GM12878 (cell line): ENCODE measurements around the gene NAALADL1. TPM values are rescaled to one million over a fixed set of nuclear protein-coding genes. Genes with fewer than 3 reads are reported as not detected.
A peak's percentile ranks its signal among the peaks of the same experiment; 100 is the strongest.

ENCODE experiments used
- ATAC-seq: fragments of 200-7000 bp; cut with Tn5 transposase; 3 replicates; pipeline ENCODE4 v1.9.1; 2020; ENCODE audit warnings: mild to moderate bottlenecking, moderate library complexity
- BruUV-seq: library from RNA; stranded (reverse); fragments of 400-500 nt; replicated peaks from 2 replicates; lab custom pipeline; 2021; lab: Mats Ljungman, UMichigan
- CTCF ChIA-PET: fragments of 300-600 bp; sonication (Branson Sonifier 250); formaldehyde crosslinking; extraction: SDS; loops from one replicate; lab custom pipeline; 2021; ENCODE audit warnings: inconsistent platforms; lab: Yijun Ruan, JAX
- POLR2A ChIA-PET: fragments of 350-600 bp; formaldehyde crosslinking; extraction: SDS; loops from one replicate; lab custom pipeline; 2021; ENCODE audit warnings: inconsistent platforms; lab: Charles Lee
- RAD21 ChIA-PET: fragments of 300-600 bp; sonication (Branson Sonifier 250); formaldehyde crosslinking; loops from one replicate; lab custom pipeline; 2023; ENCODE audit warnings: antibody characterized with exemption; ENCODE audit not compliant: unreplicated experiment; lab: Charles Lee
- SMC1A ChIA-PET: fragments of 300-600 bp; sonication (Branson Sonifier 250); formaldehyde crosslinking; loops from one replicate; lab custom pipeline; 2023; ENCODE audit not compliant: unreplicated experiment, uncharacterized antibody; lab: Charles Lee
- DNase-seq: peaks from one replicate; pipeline ENCODE4 v3.0.0-alpha.2; 2011; ENCODE audit warnings: low read depth, low spot score
- FAIRE-seq: peaks from 3 replicates; lab custom pipeline; 2011; peaks lifted over from hg19 to GRCh38; lab: Jason Lieb, UNC
- H2AFZ ChIP-seq: 2 replicates; pipeline ENCODE4 v1.6.0; 2011; ENCODE audit warnings: low read depth, low read length, control low read depth; ENCODE audit not compliant: control insufficient read depth
- H3K27ac ChIP-seq: 2 replicates; pipeline ENCODE4 v1.5.1; 2011; ENCODE audit warnings: control low read depth; ENCODE audit not compliant: control insufficient read depth, insufficient read depth
- H3K27me3 ChIP-seq, 2 experiments: replicated peaks in 1 of 2; 2 replicates each; pipeline versions ENCODE4 v1.6.0 to v1.6.1; 2011; ENCODE audit warnings: low read length in 1 of 2; ENCODE audit not compliant: control insufficient read depth in 2 of 2, insufficient read depth in 2 of 2
- H3K36me3 ChIP-seq, 2 experiments: 2 replicates each; pipeline ENCODE4 v1.5.1; 2011; ENCODE audit warnings: low read length in 1 of 2; ENCODE audit not compliant: control insufficient read depth in 2 of 2, insufficient read depth in 2 of 2
- H3K4me1 ChIP-seq: 2 replicates; pipeline ENCODE4 v1.6.1; 2011; ENCODE audit warnings: mild to moderate bottlenecking, low read length, moderate library complexity, mixed read lengths; ENCODE audit not compliant: control insufficient read depth, insufficient read depth
- H3K4me2 ChIP-seq: 2 replicates; pipeline ENCODE4 v1.6.0; 2011; ENCODE audit warnings: control low read depth; ENCODE audit not compliant: control insufficient read depth, insufficient read depth
- H3K4me3 ChIP-seq: fragments of 200-600 bp; sonication (generic); 2 replicates; pipeline ENCODE4 v1.5.1; 2016
- H3K79me2 ChIP-seq: 2 replicates; pipeline ENCODE4 v1.6.0; 2011; ENCODE audit warnings: low read length; ENCODE audit not compliant: control insufficient read depth, insufficient read depth
- H3K9ac ChIP-seq: 2 replicates; pipeline ENCODE4 v1.8.0; 2011; ENCODE audit warnings: low read length, control low read depth, mixed read lengths; ENCODE audit not compliant: control insufficient read depth, insufficient read depth
- H3K9me3 ChIP-seq: replicated peaks from 3 replicates; pipeline ENCODE4 v1.5.1; 2011; ENCODE audit warnings: mild to moderate bottlenecking, low read length; ENCODE audit not compliant: control insufficient read depth, insufficient read depth
- H4K20me1 ChIP-seq: 2 replicates; pipeline ENCODE4 v1.6.0; 2011; ENCODE audit not compliant: control insufficient read depth, insufficient read depth
- ATF3 ChIP-seq: IDR thresholded peaks from 2 replicates; pipeline ENCODE4 v1.6.1; 2011; ENCODE audit warnings: low read depth, mild to moderate bottlenecking, low read length, moderate library complexity, borderline replicate concordance; ENCODE audit errors: extremely low read depth
- ATF7 ChIP-seq: fragments of 450-650 bp; IDR thresholded peaks from 2 replicates; pipeline ENCODE4 v1.6.1; 2016; ENCODE audit warnings: low read depth, mild to moderate bottlenecking
- BCLAF1 ChIP-seq: fragments of 450-650 bp; IDR thresholded peaks from 2 replicates; pipeline ENCODE4 v1.6.1; 2017; ENCODE audit warnings: antibody characterized with exemption, mild to moderate bottlenecking, moderate library complexity
- ETV6 ChIP-seq, 2 experiments: fragments of 450-650 bp in 1 of 2; IDR thresholded peaks in 1 of 2; conservative IDR thresholded peaks in 1 of 2; 2 replicates each; pipeline ENCODE4 v1.6.1; 2014; ENCODE audit warnings: antibody characterized with exemption in 1 of 2, borderline replicate concordance in 1 of 2, low read depth in 1 of 2, mild to moderate bottlenecking in 1 of 2, moderate library complexity in 1 of 2
- RELB ChIP-seq: fragments of 450-650 bp; IDR thresholded peaks from 2 replicates; pipeline ENCODE4 v1.6.1; 2017; ENCODE audit warnings: low read depth, mild to moderate bottlenecking, moderate library complexity
- SMARCA5 ChIP-seq: fragments of 450-650 bp; IDR thresholded peaks from 2 replicates; pipeline ENCODE4 v1.6.1; 2017; ENCODE audit warnings: mild to moderate bottlenecking
- TBL1XR1 ChIP-seq: IDR thresholded peaks from 2 replicates; pipeline ENCODE4 v1.6.1; 2012; ENCODE audit warnings: low read depth, low read length, improper control_type of control experiment
- ZBTB4 ChIP-seq: fragments of 450-650 bp; formaldehyde crosslinking; IDR thresholded peaks from 2 replicates; pipeline ENCODE4 v1.4.0; 2022; ENCODE audit warnings: mild to moderate bottlenecking, moderate library complexity
- ZNF687 ChIP-seq: fragments of 450-650 bp; IDR thresholded peaks from 2 replicates; pipeline ENCODE4 v1.6.1; 2017; ENCODE audit warnings: mild to moderate bottlenecking, moderate library complexity
- ZZZ3 ChIP-seq: IDR thresholded peaks from 2 replicates; pipeline ENCODE4 v1.6.1; 2011; ENCODE audit warnings: low read depth; ENCODE audit not compliant: control insufficient read depth, insufficient read length
- WGBS: methylation state at CpG from one replicate; pipeline ENCODE4 v1.1.6; 2016; ENCODE audit warnings: low lambda C conversion rate; ENCODE audit not compliant: insufficient replicate concordance, insufficient coverage; ENCODE audit errors: missing lambda C conversion rate; 5-methylcytosine and 5-hydroxymethylcytosine counted together
- in situ Hi-C: fragments of 300-500 bp; cut with MboI; formaldehyde crosslinking; loops from 9 replicates; pipeline ENCODE4 v1.14.3; 2018; ENCODE audit warnings: mixed read lengths
- intact Hi-C: fragments of 100-400 bp; cut with micrococcal nuclease; formaldehyde crosslinking; loops from one replicate; pipeline ENCODE4 v1.14.2; 2022; ENCODE audit not compliant: unreplicated experiment
- polyA plus RNA-seq, 11 experiments: library from polyadenylated mRNA; depleted of rRNA in 4 of 11; unstranded in 6 of 11; stranded (reverse) in 5 of 11; fragments of >200 nt; fragmentation: Nextera tagmentation in 4 of 11; fragmentation: Illumina TruSeq in 1 of 11; extraction: Ambion mirVana in 4 of 11; extraction: Trizol in 1 of 11; gene quantifications; 1 replicate in 1 of 11; 2 replicates in 10 of 11; pipeline versions ENCODE4 v1.2.1 to v1.2.3, GENCODE V29; 2011 to 2016; ENCODE audit warnings: inconsistent platforms in 2 of 11, missing spikeins in 2 of 11, low read depth in 1 of 11
- total RNA-seq, 4 experiments: library from RNA; depleted of rRNA in 3 of 4; stranded (reverse); fragments of >200 nt in 3 of 4; fragmentation: Illumina TruSeq in 1 of 4; extraction: Trizol in 1 of 4; gene quantifications; 2 replicates each; pipeline versions ENCODE4 v1.2.1 to v1.2.3, GENCODE V29; 2013 to 2021

Gene NAALADL1
- total and polyA plus RNA-seq, 10 of the 15 experiments (the other 5 are each of a cell fraction or from before 2014, with no cell fraction given), result 0.77 to 5.5 (median 1.5) TPM

- intact Hi-C loops, result loop anchor here (2.0 kb wide), 1 partner anchor 73 kb away; no protein-coding TSS in a partner anchor
- Histone ChIP-seq H2AFZ (no peak overlapping the region), H3K9ac (peak overlapping the region; percentile 87; the same call in 1 of the 2 replicates), H3K9me3 (no peaks in the 10 kb centered on the region), H3K27me3 (no peaks in the 10 kb centered on the region), H4K20me1 (no peaks in the 10 kb centered on the region), H3K27ac (no peak overlapping the region), H3K4me1 (peaks cover 13% of the 10 kb centered on the region), H3K4me2 (peak overlapping the region; percentile 68), H3K79me2 (peaks cover 42% of the 10 kb centered on the region), H3K4me3 (peak overlapping the region; percentile 86; the same call in 1 of the 2 replicates), H3K36me3 (peaks cover 5 to 15% of the 10 kb centered on the region in 2 experiments)
- RAD21 ChIA-PET, result interaction anchor here (1.0 to 1.2 kb wide), 2 partner anchors 8 to 10 kb away, joined by 3 read pairs; no protein-coding TSS in a partner anchor
- in situ Hi-C loops, result no loop called here
- SMC1A ChIA-PET, result interaction anchor here (0.8 kb wide), 2 partner anchors 9 to 32 kb away, joined by 3 read pairs; partner anchors contain the start of gene ZNHIT2
- DNase-seq (no peak), FAIRE-seq (no peak), ATAC-seq (no peak)
- POLR2A ChIA-PET, result no interaction called here
- 82% methylated on average over 4 of the region's 4 CpGs for WGBS
- BruUV-seq, result no TSS peak
- CTCF ChIA-PET, result interaction anchor here (0.8 to 1.5 kb wide), 6 partner anchors 14 to 244 kb away, joined by 3 to 5 read pairs (median 3); partner anchors contain the start of genes FAU, MRPL49 and TM7SF2
- no peak for TF ChIP-seq ZBTB4 (CRISPR knock-in tag)
- TF ChIP-seq BCLAF1, result no peak
- TF ChIP-seq ZZZ3, result no peak
- TF ChIP-seq ATF3, result no peak
- TF ChIP-seq ZNF687, result no peak
- TF ChIP-seq SMARCA5, result no peak
- TF ChIP-seq ATF7, result no peak
- no peak for TF ChIP-seq RELB
- TF ChIP-seq ETV6 (conservative IDR thresholded peaks at IDR 0.05 in 1 of 2, IDR thresholded peaks at IDR 0.05 in 1 of 2; ENCODE audit: borderline replicate concordance in 1 of 2, low read depth in 1 of 2), result no peak
- TF ChIP-seq TBL1XR1, result no peak
Measured at GRCh38 chr11:65085446-65085845, 27.1 kb upstream of the NAALADL1 start.
